Glomerular endothelial cell (primary cell): ENCODE data around the gene NPLOC4. TPM values are rescaled to one million over a fixed set of nuclear protein-coding genes. Genes with fewer than 3 reads are reported as not detected.

Source experiments
- DNase-seq: peaks from one replicate; pipeline ENCODE4 v3.0.0-alpha.2; 2011; ENCODE audit warnings: low read depth, low spot score; ENCODE audit errors: extremely low read depth
- total RNA-seq: library from RNA; depleted of rRNA; stranded (reverse); fragments of >200 nt; gene quantifications from 2 replicates; pipeline ENCODE4 v1.2.3, GENCODE V29; 2015

NPLOC4 gene
- total RNA-seq, 1 donor from 2014 or later = 111 TPM

DNA sequence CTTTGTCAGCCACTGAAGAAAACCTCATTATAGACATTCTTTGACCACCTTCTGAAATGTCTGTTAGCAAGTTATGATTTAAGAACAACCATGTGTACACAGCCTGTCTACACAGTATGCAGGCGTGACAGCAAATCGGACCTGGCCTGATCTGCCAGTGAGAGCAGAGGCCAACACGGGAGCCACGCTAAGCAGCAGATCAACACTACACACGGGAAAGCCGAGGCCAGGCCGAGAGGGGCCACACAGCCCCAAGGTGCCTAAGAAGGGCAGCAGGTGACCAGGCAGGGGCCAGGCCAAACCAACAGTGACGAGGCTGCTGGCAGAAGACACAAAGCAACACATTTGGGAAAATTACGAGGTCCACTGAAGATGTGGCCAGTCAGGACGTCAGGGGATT, 68.5 kb downstream of the NPLOC4 start:
- DNase-seq = no peak

DNA sequence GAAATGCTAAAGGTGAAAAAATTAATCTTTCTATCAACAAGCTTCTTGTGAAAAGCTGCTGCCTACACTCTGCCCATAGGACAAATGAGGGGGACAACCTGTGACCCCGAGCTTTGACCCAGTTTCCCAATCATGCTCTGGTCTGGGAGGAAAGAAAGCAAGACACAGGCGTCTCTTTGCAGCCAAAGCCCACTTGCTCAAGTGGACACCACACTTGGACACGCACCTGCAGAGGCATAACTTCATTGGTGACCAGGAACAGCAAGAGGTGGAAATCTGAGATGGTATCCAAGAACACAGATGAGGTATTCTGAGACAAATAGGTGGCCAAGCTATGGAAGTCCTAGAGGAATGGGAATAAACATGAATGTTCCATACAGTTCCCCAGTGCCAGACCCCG, 69.7 kb downstream of the NPLOC4 start:
- DNase-seq = no peak

- DNase-seq = peak; percentile 90
Measured at GRCh38 chr17:81566461-81567126, 70.3 kb downstream of the NPLOC4 start.

GRCh38 chr17:81565231-81565630, 71.7 kb downstream of the NPLOC4 start:
- DNase-seq = no peak

- DNase-seq = no peak
Measured at GRCh38 chr17:81564778-81565177, 72.1 kb downstream of the NPLOC4 start.

DNA sequence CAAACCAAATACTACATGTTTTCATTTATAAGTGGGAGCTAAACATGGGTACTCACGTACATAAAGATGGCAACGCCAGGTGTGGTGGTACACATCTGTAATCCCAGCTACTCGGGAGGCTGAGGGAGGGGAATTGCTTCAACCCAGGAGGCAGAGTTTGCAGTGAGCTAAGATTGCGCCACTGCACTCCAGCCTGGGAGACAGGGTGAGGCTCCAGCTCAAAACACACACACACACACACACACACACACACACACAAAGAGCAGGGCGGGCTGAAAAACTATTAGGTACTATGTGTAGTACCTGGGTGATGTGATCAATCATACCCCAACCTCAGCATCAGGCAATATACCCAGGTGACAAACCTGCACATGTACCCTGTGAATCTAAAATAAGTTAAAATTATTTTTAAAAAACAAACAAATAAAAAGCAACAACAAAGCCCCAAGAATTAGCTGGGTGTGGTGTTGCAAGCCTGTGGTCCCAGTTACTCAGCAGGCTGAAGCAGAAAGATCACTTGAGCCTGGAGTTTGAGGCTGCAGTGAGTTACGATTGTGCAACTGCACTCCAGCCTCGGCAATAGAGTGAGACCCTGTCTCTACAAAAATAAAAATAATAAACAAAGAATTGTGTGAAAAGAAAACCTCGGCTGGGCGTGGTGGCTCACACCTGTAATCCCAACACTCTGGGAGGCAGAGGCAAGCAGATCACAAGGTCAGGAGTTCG, 72.9 kb downstream of the NPLOC4 start:
- DNase-seq = no peak

GRCh38 chr17:81561494-81561885, 75.4 kb downstream of the NPLOC4 start:
- DNase-seq = no peak

DNA sequence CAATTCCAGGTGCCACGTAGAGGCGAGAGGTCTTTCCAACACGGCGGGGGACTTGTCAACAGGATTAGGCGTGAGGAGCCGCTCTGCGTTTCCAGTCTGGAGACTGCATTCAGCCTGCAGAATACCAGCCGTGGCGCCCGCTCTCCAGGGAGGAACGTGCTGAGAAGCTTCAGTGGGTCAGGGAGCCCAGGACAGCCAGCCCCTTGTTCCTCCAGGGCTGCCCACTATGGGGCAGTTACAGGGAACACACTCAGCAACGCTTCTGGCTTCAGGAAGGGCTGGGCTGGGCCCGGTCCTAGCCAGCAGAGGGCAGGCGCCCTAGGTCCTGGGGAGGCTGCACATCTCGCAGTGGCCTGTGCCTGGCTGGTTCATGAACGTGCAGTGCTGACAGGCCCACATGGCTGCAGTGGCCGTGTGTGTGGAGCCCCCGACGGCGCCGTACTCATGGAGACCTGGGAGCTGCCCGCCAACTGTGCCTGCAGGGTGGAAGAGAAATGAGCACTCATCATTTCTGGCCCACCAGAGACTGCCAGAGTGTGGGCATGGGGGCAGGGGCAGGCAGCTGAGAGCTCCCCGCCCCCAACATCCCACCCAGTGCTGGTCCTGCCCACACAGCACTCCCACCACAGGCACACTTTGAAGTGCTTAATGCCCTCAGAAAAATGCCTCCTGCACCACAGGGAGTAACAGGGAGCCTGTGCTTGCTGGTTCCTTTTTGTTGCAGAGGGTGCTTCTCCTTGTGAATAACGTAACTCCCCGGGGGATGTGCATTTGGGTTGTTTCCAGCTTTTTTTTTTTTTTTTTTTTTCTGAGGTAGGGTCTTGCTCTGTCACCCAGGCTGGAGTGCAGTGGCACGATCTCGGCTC, 77.7 kb downstream of the NPLOC4 start:
- no peak for DNase-seq

- DNase-seq = no peak
Measured at GRCh38 chr17:81558115-81558468, 78.8 kb downstream of the NPLOC4 start.

GRCh38 chr17:81557276-81558114, 79.4 kb downstream of the NPLOC4 start:
- DNase-seq = no peak

DNA sequence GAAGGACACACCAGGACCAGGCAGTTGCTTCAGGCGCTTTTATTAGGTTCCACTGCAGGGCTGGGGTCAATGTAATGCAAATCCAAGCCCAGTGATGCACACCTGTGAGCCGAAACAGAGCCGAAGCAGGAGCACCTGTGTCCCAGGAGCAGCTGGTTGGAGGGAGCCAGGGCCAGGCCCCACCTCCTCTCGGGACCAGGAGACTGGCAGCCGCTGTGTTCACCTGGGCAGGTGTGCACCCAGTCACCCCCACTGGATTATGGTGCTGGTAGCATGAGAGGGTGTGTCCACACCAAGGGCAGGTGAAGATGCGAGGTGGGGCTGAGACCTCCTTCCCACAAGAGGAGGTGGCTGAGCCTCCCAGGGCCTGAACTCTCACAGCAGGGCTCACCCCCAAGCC, 80.0 kb downstream of the NPLOC4 start:
- DNase-seq = no peak

DNA sequence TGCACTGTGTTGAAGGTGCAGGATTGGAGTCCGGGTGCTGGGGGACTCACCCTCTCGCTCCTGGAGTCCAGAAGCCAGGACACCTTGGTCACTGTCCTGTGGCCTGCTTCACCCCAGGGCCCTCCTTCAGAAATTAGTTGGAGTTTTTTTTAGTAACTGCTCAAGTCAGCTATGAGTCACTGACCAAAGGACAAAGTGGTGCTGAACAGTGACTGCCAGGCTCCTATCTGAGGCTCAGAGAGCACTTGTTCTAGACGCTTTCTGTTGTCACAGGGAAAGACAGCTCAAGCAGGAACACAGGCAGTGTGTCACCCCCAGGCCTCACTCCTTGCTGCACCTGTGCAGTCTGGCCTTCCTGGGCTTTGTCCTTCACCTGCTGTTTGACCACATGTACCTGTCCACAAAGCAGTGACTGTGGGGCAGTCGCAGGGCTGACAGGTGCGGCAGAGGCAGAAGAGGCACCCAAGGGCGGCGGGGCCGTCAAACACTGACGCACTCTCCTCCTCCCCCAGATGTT, 80.7 kb downstream of the NPLOC4 start:
- no peak for DNase-seq

- peak; percentile 85 for DNase-seq
Measured at GRCh38 chr17:81553616-81554181, 83.2 kb downstream of the NPLOC4 start.

- no peak for DNase-seq
Measured at GRCh38 chr17:81553018-81553615, 83.8 kb downstream of the NPLOC4 start.

GRCh38 chr17:81552244-81553017, 84.5 kb downstream of the NPLOC4 start, which contains the start of gene FAAP100:
Gene FAAP100 (minus strand): TSS chr17:81552353. CDS start chr17:81552330, 23 bp downstream.
- no peak for DNase-seq

- DNase-seq = no peak
Measured at GRCh38 chr17:81551458-81552243, 85.3 kb downstream of the NPLOC4 start.

DNA sequence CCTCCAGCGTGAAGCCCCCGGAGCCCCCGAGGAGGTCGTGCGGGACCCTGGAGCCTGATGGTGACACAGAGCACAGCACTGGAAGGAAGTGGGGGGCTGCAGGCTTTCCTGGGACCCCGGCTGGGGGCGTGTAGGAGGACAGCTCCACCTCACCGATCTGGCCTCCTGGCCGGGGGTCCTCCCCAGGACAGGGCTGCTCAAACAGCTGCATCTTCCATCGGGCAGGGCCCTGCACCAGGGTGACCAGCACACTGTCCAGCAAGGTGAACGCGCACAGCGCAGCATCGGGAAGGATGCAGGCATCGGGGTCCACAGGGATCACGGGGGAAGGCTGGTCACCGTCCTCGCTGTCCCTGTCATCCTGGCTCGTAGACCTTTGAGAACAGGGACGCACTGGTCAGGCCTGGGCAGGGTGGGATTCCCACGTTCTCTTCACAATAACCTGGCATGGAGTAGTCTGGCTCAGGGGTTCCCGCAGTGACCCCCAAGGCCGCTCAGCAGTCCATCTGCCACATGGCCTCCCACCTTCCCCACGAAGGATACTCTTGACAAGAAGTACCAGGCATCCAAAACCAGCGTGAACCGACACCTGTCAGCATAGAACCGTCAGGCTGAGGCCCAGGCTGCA, 86.0 kb downstream of the NPLOC4 start:
- DNase-seq = no peak

- DNase-seq = no peak
Measured at GRCh38 chr17:81550285-81550684, 86.6 kb downstream of the NPLOC4 start.
